Liver (tissue), 3 donors: Measurements from ENCODE around the gene RPP25L.

ENCODE experiments used
- CTCF ChIP-seq: fragments of 150-350 bp; IDR thresholded peaks from 2 replicates; pipeline ENCODE4 v1.5.1; 2017; ENCODE audit warnings: improper control_type of control experiment, low read depth, low read length; ENCODE audit not compliant: missing input control
- RAD21 ChIP-seq, 2 donors: IDR thresholded peaks; 2 replicates each; pipeline ENCODE4 v1.6.1; 2016; ENCODE audit warnings: antibody characterized with exemption in 2 of 2, mild to moderate bottlenecking in 2 of 2
- REST ChIP-seq: IDR thresholded peaks from 2 replicates; pipeline ENCODE4 v1.6.1; 2016; ENCODE audit warnings: antibody characterized with exemption, mild to moderate bottlenecking
- SP1 ChIP-seq: IDR thresholded peaks from 2 replicates; pipeline ENCODE4 v1.6.1; 2018; ENCODE audit warnings: antibody characterized with exemption, mild to moderate bottlenecking
- TF ChIP-seq, protein P1 (sequence below): IDR thresholded peaks from 2 replicates; pipeline ENCODE4 v1.6.1; 2016; ENCODE audit warnings: antibody characterized with exemption
- TF ChIP-seq, protein P2 (sequence below): IDR thresholded peaks from 2 replicates; pipeline ENCODE4 v1.6.1; 2016; ENCODE audit warnings: antibody characterized with exemption
- donor health status: healthy.
- donor health status: healthy.

- TF ChIP-seq, protein P1, sequence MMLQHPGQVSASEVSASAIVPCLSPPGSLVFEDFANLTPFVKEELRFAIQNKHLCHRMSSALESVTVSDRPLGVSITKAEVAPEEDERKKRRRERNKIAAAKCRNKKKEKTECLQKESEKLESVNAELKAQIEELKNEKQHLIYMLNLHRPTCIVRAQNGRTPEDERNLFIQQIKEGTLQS: no peak
- TF ChIP-seq CTCF: no peak
- TF ChIP-seq RAD21 (IDR thresholded peaks at IDR 0.05): no peak
- TF ChIP-seq, protein P2, sequence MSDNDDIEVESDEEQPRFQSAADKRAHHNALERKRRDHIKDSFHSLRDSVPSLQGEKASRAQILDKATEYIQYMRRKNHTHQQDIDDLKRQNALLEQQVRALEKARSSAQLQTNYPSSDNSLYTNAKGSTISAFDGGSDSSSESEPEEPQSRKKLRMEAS: no peak
- TF ChIP-seq REST: no peak
- no peak for TF ChIP-seq SP1
Measured at GRCh38 chr9:34560599-34561214, 51.2 kb downstream of the RPP25L start.
